ENCODE data around the gene KIF3A. TPM values are rescaled to one million over a fixed set of nuclear protein-coding genes. Genes with fewer than 3 reads are reported as not detected.

Gene KIF3A
- total RNA-seq, 1 experiment from 2014 or later, result 16.4 TPM

GRCh38 chr5:132662925-132663770 lies 74.2 kb downstream of the KIF3A start:
- DNase-seq (ENCODE audit: low spot score), result no peak

- no peak for DNase-seq (ENCODE audit: low spot score)
These were observed 75.3 kb downstream of the KIF3A start for GRCh38 chr5:132662004-132662401.

- DNase-seq (ENCODE audit: low spot score), result no peak
These were observed 75.9 kb downstream of the KIF3A start for GRCh38 chr5:132661231-132662003.

- no peak for DNase-seq (ENCODE audit: low spot score)
These were observed 77.5 kb downstream of the KIF3A start for GRCh38 chr5:132659598-132660493.

- DNase-seq (ENCODE audit: low spot score), result no peak
These were observed 78.7 kb downstream of the KIF3A start for GRCh38 chr5:132658381-132659302.

GRCh38 chr5:132657676-132658380 lies 79.5 kb downstream of the KIF3A start, which contains the start of gene IL13:
Gene IL13 (plus strand): TSS chr5:132658173. CDS start chr5:132658187, 14 bp downstream.
- DNase-seq (ENCODE audit: low spot score), result no peak

GRCh38 chr5:132656774-132657355 lies 80.5 kb downstream of the KIF3A start:
- no peak for DNase-seq (ENCODE audit: low spot score)

- DNase-seq (ENCODE audit: low spot score), result no peak
These were observed 81.2 kb downstream of the KIF3A start for GRCh38 chr5:132655821-132656773.

- DNase-seq (ENCODE audit: low spot score), result no peak
These were observed 83.6 kb downstream of the KIF3A start for GRCh38 chr5:132653716-132654115.

GRCh38 chr5:132651838-132652469 lies 85.4 kb downstream of the KIF3A start:
- DNase-seq (ENCODE audit: low spot score), result no peak

- no peak for DNase-seq (ENCODE audit: low spot score)
These were observed 89.0 kb downstream of the KIF3A start for GRCh38 chr5:132648355-132648754.

GRCh38 chr5:132647473-132647872 lies 89.9 kb downstream of the KIF3A start:
- DNase-seq (ENCODE audit: low spot score), result no peak

GRCh38 chr5:132646583-132647266 lies 90.6 kb downstream of the KIF3A start:
- DNase-seq (ENCODE audit: low spot score), result no peak

GRCh38 chr5:132644177-132644576 lies 93.2 kb downstream of the KIF3A start:
- DNase-seq (ENCODE audit: low spot score), result no peak
